ENCODE data around the gene TSPAN6.

TSPAN6 gene

GRCh38 chrX:100643212-100643611 lies 6.6 kb upstream of the TSPAN6 start:
- no peak overlapping the region for H3K27ac ChIP-seq (ENCODE audit: low read length)
- H3K36me3 ChIP-seq (replicated peaks; ENCODE audit: low read depth, low read length): no peaks in the 10 kb centered on the region
- no peaks in the 10 kb centered on the region for H3K79me2 ChIP-seq (ENCODE audit: low read length)
- H4K20me1 ChIP-seq (ENCODE audit: insufficient read depth, low read length): peaks cover 30% of the 10 kb centered on the region
- no peak overlapping the region for H3K4me3 ChIP-seq (ENCODE audit: low read length)
- no peaks in the 10 kb centered on the region for H3K9me3 ChIP-seq (ENCODE audit: insufficient read depth, low read length)
- H3K4me1 ChIP-seq (ENCODE audit: low read length): peaks cover 18% of the 10 kb centered on the region
- peaks cover 91% of the 10 kb centered on the region for H3K27me3 ChIP-seq (ENCODE audit: low read depth, low read length)
- no peak overlapping the region for H3K4me2 ChIP-seq (ENCODE audit: low read length)
- no peak overlapping the region for H2AFZ ChIP-seq (ENCODE audit: low read depth, low read length)
- TF ChIP-seq, protein P1, sequence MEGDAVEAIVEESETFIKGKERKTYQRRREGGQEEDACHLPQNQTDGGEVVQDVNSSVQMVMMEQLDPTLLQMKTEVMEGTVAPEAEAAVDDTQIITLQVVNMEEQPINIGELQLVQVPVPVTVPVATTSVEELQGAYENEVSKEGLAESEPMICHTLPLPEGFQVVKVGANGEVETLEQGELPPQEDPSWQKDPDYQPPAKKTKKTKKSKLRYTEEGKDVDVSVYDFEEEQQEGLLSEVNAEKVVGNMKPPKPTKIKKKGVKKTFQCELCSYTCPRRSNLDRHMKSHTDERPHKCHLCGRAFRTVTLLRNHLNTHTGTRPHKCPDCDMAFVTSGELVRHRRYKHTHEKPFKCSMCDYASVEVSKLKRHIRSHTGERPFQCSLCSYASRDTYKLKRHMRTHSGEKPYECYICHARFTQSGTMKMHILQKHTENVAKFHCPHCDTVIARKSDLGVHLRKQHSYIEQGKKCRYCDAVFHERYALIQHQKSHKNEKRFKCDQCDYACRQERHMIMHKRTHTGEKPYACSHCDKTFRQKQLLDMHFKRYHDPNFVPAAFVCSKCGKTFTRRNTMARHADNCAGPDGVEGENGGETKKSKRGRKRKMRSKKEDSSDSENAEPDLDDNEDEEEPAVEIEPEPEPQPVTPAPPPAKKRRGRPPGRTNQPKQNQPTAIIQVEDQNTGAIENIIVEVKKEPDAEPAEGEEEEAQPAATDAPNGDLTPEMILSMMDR (IDR thresholded peaks at IDR 0.05; ENCODE audit: low read depth, low read length): no peak
- TF ChIP-seq EZH2phosphoT487 (IDR thresholded peaks at IDR 0.05; ENCODE audit: low read depth): no peak
- no peak overlapping the region for H3K9ac ChIP-seq (ENCODE audit: low read length)

DNA sequence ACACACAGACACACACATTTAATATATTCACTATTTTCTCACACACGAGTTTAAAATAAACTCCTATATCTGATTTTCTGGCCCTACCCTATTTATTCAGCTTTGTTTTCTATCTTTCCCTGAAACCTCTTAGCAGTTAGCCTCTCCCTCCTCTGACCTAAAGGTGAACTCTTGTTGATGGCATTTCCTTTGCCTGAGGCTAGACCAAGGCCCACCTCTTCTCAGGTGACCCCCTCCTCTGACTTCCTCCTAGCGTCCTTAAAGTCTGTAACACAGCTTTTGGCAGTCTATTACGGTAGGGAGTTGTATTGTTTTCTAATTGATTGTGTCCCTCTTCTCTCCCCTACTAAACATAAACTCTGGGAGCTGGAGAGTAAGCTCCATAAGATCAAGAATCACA lies 5.7 kb upstream of the TSPAN6 start:
- H3K27ac ChIP-seq (ENCODE audit: low read length): no peak overlapping the region
- no peak overlapping the region for H3K9ac ChIP-seq (ENCODE audit: low read length)
- no peak overlapping the region for H2AFZ ChIP-seq (ENCODE audit: low read depth, low read length)
- peaks cover 32% of the 10 kb centered on the region for H4K20me1 ChIP-seq (ENCODE audit: insufficient read depth, low read length)
- no peaks in the 10 kb centered on the region for H3K36me3 ChIP-seq (replicated peaks; ENCODE audit: low read depth, low read length)
- no peaks in the 10 kb centered on the region for H3K79me2 ChIP-seq (ENCODE audit: low read length)
- H3K27me3 ChIP-seq (ENCODE audit: low read depth, low read length): peaks cover 91% of the 10 kb centered on the region
- H3K4me2 ChIP-seq (ENCODE audit: low read length): no peak overlapping the region
- TF ChIP-seq, protein P1 (IDR thresholded peaks at IDR 0.05; ENCODE audit: low read depth, low read length): no peak
- no peak for TF ChIP-seq EZH2phosphoT487 (IDR thresholded peaks at IDR 0.05; ENCODE audit: low read depth)
- no peak overlapping the region for H3K4me3 ChIP-seq (ENCODE audit: low read length)
- H3K9me3 ChIP-seq (ENCODE audit: insufficient read depth, low read length): no peaks in the 10 kb centered on the region
- peaks cover 15% of the 10 kb centered on the region for H3K4me1 ChIP-seq (ENCODE audit: low read length)

GRCh38 chrX:100635989-100636320 lies 651 bp downstream of the TSPAN6 start:
- H4K20me1 ChIP-seq (ENCODE audit: insufficient read depth, low read length): peaks cover 15% of the 10 kb centered on the region; the same call in 1 of the 2 replicates
- H3K9ac ChIP-seq (ENCODE audit: low read length): no peak overlapping the region
- H3K27me3 ChIP-seq (ENCODE audit: low read depth, low read length): peaks cover 85% of the 10 kb centered on the region
- no peak overlapping the region for H3K4me2 ChIP-seq (ENCODE audit: low read length)
- H3K27ac ChIP-seq (ENCODE audit: low read length): no peak overlapping the region
- H3K9me3 ChIP-seq (ENCODE audit: insufficient read depth, low read length): no peaks in the 10 kb centered on the region
- TF ChIP-seq, protein P1 (IDR thresholded peaks at IDR 0.05; ENCODE audit: low read depth, low read length): no peak
- TF ChIP-seq EZH2phosphoT487 (IDR thresholded peaks at IDR 0.05; ENCODE audit: low read depth): no peak
- H3K4me3 ChIP-seq (ENCODE audit: low read length): no peak overlapping the region
- H3K79me2 ChIP-seq (ENCODE audit: low read length): no peaks in the 10 kb centered on the region
- no peaks in the 10 kb centered on the region for H3K4me1 ChIP-seq (ENCODE audit: low read length)
- no peak overlapping the region for H2AFZ ChIP-seq (ENCODE audit: low read depth, low read length)
- H3K36me3 ChIP-seq (replicated peaks; ENCODE audit: low read depth, low read length): no peaks in the 10 kb centered on the region

GRCh38 chrX:100635040-100635439 lies 1.6 kb downstream of the TSPAN6 start:
- Histone ChIP-seq H3K9me3 (ENCODE audit: insufficient read depth, low read length) (no peaks in the 10 kb centered on the region), H3K4me2 (ENCODE audit: low read length) (no peak overlapping the region), H3K27ac (ENCODE audit: low read length) (no peak overlapping the region), H3K4me1 (ENCODE audit: low read length) (no peaks in the 10 kb centered on the region), H3K27me3 (ENCODE audit: low read depth, low read length) (peaks cover 89% of the 10 kb centered on the region), H3K36me3 (replicated peaks; ENCODE audit: low read depth, low read length) (no peaks in the 10 kb centered on the region), H2AFZ (ENCODE audit: low read depth, low read length) (no peak overlapping the region), H3K9ac (ENCODE audit: low read length) (no peak overlapping the region), H3K79me2 (ENCODE audit: low read length) (no peaks in the 10 kb centered on the region), H3K4me3 (ENCODE audit: low read length) (no peak overlapping the region), H4K20me1 (ENCODE audit: insufficient read depth, low read length) (peaks cover 22% of the 10 kb centered on the region; the same call in 1 of the 2 replicates)
- TF ChIP-seq, protein P1 (IDR thresholded peaks at IDR 0.05; ENCODE audit: low read depth, low read length): no peak
- TF ChIP-seq EZH2phosphoT487 (IDR thresholded peaks at IDR 0.05; ENCODE audit: low read depth): no peak

All from OCI-LY3 (cell line).